Stimulated activated CD4-positive, alpha-beta T cell treated with anti-CD3 and anti-CD28 coated beads, TNF-alpha, amount 100 ng/mL, for 48 hours (primary cell): ENCODE data around the gene KCNG1.
"Not testable (repeated sequence)": the region's sequence is repeated elsewhere in the genome, so short reads cannot be mapped to it uniquely, and the experiment has no call there.

Experiments used
- DNase-seq, 3 donors: peaks; one replicate each; pipeline ENCODE4 v3.0.0-alpha.2; 2020; ENCODE audit warnings: low read depth in 3 of 3

KCNG1 gene

DNA sequence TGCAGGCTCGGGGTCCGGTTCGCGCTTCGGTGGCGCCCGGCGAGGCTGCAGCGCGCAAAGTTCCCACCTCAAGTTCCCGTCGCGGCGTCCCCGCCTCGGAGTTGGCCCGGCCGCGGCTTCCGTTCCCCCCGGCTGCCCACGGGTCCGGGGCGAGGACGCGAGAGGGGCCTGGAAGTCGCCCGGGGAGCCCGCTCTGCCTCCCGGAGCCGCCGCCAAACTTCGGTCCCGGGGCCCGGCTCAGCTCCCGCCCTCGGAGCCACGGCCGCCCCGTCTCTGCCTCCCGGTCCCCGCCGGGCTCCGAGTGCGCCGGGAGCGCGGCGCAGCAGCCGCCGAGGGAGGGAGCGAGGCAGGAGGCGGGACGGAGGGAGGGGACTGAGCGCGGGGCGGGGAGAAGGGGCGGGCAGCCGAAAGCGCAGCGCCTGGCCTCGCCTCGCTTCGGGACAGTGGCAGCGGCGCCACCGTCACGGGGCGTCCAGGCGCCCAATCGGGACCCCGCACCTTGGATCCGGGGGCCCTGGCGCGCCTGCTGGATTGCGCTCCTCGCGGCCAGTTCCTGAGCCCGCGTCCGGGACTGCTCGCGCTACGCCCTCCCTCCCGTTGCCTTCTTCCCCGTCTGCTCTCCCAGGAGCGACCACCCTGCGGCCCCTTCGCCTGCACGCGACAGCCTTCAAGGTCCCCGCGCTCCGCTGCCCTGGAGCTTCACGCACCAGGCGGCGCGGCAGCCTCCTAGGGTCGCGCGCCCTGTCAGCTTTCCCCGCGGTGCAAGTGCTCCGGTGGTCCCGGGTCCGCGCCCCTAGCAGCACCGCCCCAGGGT, at the start of gene KCNG1:
Gene KCNG1 (minus strand): TSS at position 305 of the 814 bp plus-strand sequence. CDS start 12,769 bp downstream, outside the sequence.
- peak; percentile 33 to 75 (median 51) for DNase-seq

DNA sequence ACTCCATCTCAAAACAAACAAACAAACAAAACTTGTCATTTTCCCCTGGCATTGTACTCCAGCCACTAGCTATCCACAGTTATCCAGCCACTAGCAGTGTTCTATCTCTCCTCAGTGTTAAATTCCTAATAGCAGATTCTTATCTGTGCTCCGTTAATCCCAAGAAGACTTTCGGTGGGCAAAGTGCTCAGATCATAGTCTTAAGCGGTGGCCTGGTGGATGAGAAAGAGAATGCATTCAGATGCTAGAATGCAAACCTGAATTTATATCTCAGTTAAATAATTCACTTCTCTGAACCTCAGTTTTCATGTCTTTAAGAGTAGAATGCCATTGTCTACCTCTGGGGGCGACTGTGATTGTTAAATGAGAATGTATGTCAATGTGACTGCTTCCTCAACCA, 47.7 kb upstream of the KCNG1 start:
- no peak for DNase-seq

- no peak for DNase-seq
Measured at GRCh38 chr20:51067792-51068191, 44.9 kb upstream of the KCNG1 start.

DNA sequence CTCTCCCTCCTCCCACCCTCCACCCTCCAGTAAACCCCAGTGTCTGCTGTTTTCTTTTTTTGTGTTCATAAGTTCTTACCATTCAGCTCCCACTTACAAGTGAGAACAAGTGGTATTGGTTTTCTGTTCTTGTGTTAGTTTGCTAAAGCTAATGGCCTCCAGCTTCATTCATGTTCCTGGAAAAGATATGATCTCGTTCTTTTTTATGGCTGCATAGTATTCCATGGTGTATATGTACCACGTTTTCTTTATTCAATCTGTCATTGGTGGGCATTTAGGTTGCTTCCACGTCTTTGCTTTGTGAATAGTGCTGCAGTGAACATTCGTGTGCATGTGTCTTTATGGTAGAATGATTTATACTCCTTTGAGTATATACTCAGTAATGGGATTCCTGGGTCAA, 42.7 kb upstream of the KCNG1 start:
- DNase-seq = no peak

DNA sequence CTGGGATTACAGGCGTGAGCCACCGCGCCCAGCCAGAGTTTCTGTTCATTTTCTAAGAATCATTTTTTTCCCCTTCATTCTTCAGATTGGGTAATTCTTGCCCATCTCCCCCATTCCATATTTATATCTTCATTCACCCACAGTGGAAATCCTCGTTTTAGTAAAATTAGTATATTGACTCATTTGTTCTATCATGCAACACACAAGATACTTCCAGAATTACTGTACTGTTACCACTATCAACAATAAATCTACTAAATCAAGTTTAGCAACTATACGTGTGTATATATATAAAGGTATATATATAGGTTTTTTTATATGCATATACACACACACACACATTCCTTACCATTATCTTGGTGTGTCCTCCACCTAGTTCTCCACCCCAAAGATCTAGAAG, 41.2 kb upstream of the KCNG1 start:
- DNase-seq = no peak

DNA sequence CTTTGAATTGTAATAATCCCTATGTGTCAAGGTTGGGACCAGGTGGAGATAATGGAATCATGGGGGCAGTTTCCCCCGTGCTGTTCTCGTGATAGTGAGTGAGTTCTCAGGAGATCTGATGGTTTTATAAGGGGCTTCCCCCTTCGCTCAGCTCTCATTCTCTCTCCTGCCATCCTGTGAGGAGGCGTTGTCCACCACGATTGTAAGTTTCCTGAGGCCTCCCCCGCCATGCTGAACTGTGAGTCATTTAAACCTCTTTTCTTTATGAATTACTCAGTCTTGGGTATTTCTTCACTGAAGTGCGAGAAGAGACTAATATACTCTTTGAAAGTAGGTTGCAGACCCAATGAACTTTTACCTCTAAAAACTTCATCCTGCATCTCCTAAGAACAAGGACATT, 39.2 kb upstream of the KCNG1 start:
- peak; percentile 26 to 76 (median 44) for DNase-seq

DNA sequence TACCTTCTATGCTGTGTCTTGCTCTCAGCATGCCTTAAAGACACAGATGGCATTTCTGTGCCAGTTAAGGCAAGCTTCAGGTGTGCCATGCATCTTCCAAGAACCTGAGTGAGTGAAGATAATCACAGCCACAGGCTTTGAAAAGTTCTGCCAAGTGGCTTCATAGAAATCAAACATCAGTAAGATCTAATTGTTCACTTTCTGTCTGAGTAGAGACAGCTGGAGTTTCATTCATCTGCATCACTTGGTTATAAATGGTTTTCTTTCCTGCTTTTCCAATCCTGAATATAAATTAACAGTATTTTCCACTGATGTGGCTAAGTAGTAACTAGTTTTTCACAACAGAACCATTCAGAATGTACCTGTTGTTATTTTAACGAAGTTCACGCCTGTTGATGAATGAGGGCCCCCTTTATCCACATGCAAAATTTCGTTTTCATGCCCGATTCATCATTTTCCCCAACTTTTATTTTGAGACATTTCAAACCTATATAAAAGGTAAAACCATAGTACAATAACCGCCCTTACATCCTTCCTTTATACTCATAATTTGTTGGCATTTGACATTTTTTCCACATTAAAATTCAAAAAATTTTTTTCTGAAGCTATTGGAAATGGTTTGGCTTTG, 38.6 kb upstream of the KCNG1 start:
- DNase-seq = no peak

DNA sequence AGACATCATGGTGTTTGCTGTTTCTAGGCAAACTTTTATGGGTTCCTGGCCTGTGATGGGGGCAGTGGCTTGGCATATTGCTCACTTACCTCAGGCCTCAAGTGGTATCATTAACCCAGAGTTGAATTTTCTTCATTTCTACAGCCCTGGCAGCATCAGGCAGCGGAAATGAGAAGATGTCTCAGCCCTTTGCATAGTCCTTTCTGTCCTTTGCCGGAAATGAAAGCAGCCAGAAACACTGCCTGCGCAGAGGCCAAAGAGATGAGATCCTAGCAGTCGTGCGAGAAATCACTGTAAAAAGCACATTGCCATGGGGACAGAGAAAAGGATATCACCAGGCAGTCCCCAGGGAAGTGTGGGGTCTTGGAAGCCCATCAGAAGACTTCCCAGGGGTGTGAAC, 37.4 kb upstream of the KCNG1 start:
- DNase-seq = no peak

- DNase-seq = no peak
Measured at GRCh38 chr20:51059862-51060261, 37.0 kb upstream of the KCNG1 start.

DNA sequence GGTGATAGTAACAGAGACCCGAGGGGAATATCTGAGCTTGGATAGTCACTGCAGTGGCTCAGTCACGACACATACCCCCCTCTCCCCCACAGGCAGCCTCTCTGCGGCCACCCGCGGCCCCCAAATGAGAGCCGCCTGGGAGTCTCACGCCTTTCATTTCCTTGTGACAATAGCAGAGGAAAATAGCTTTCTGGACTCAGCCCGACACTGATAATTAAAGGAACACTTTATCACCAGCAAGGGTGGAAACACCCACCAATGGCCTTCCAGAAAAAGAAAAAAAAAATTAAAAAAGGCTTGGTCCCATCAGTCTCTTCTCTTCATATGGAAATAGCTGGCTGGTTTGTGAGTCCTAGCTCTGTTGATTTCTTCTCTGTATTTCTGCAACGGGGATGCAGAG, 35.1 kb upstream of the KCNG1 start:
- no peak for DNase-seq

DNA sequence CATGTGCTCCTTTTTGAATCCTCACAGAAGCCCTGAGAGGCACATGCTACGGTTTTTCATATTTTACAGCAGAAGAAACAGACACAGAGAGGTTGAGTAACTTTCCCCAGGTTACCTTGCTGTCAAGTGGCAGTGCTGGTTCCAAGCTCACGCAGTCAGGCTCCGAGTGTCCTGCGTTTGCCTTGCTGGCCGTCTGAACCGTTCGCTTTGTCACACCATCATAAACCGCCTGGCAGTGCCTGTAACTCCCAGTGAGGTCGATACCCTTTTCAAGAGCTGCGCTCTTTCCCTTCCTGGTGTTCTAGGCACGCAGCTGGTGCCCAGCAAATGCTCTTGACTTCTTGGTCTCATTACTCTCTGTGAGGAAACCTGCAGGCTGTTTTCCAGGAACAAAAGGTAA, 31.3 kb upstream of the KCNG1 start:
- no peak for DNase-seq

DNA sequence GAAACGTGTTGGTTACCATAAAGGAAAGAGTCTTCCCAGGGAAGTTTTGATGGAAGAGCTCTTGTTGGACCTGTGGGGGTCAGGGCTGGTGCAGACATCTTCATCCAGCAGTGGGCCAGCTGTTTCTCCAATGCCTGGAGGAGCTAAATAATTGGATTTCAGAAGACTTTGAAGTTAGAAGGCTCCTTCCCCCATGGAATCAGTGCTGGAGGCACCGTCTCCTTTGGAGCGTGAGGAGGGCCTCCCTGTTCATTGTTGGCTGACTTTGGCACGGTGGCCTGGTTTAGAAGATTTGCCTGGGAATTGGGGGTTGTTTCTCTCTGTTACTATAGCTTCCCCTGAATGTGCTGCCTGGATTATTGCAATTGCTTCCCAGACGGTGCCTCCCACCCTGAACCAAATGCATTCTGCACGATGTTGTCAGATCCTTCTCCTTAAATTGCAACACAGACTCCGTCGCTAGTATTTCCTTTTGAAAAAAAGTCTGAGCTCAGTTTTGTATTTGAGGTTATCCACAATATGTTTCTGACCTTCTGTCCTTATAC, 27.7 kb upstream of the KCNG1 start:
- DNase-seq = no peak

DNA sequence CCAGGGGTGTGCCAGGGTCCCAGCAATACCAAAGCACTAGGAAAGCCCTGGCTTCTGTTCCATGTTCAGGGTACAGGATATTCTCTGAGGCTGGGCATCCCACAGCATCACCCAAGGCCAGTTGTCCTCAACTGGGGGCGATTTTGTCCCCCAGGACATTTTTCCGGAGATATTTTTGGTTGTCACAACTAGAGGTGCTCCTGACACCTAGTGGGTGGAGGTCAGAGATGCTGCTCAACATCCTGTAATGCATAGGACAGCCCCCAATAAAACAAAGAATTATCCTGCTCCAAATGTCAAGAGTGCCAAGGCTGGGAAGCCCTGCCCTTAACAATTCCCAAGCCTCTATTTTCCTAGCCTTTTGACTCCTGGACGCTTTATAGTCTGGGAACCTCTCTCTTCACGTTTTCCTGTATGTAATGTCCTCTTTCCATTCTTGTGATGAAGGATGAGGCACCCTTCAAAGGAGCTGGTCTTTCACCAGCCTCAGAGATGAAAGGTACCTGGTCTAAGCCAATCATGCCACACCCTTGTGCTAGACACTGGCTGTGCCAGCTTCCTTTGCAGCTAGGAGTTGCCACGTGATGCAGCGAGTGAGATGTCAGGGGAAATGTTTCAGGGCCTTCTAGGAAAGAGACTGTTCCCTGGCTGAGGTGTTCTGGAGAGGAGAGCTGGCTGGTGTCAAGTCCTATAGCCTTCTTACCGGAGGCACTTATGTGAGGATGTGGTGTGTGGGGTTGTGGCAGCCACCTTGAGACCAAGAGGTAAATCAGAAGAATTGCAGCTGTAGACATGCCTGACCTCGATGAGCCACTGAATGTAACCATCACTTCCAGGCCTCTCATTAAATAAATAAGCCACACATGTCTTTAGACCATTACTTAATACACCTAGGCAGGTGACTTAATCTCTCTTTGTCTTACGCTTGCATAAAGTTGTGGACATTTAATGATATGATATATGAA, 23.4 kb upstream of the KCNG1 start:
- DNase-seq = no peak

DNA sequence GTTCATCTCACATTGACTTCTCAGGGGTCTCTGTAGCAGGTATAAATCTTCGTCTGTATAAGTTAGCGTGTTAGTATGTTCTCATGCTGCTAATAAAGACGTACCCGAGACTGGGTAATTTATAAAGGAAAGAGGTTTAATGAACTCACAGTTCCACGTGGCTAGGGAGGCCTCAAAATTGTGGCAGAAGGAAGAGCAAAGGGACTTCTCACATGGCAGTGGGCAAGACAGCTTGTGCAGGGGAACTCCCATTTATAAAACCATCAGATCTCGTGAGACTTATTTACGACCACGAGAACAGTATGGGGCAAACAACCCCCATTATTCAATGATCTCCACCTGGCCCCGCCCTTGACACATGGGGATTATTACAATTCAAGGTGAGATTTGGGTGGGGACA, 22.6 kb upstream of the KCNG1 start:
- DNase-seq = not testable (repeated sequence)

DNA sequence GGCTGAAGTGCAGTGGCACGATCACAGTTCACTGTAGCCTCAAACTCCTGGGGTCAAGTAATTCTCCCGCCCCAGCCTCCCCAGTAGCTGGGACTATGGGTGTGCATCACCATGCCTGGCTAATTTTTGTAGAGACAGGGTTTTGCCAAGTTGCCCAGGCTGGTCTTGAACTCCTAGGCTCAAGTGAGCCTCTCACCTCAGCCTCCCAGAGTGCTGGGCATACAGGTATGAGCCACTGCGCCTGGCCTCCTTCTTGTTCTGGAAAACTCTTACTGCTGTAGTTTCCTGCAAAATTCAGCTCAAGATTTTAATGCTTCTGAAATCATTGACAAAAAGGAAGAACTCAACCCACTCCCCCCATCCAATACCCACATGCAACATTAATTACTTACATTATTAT, 21.9 kb upstream of the KCNG1 start:
- no peak for DNase-seq

GRCh38 chr20:51043811-51044210, 20.9 kb upstream of the KCNG1 start:
- no peak for DNase-seq

DNA sequence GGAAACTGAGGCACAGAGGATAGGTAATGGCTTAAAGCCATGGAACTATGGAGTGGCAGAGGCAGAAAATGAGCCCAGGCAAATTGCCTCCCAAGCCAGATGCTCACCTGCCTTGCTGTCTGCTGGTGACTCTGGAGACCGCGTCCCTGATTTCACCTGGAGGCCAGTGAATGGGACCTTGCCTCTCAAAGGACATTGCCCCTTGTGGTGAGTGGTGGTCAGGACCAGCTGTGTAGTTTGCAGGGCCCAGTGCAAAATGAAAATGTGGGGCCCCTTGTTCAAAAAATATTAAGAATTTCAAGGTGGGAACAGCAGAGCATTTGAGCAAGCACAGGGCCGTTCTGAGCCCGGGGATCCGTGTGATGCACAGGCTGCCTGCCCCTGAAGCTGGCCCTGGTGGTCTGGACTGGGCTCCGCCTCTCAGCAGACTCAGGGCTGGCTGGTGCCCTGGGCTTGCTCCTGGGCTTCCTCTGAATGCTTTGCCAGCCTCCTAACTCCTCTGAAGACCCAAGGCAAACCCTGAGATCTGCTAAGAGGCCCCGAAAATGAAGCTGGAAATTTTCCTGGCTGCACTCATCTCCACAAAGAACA, 19.8 kb upstream of the KCNG1 start:
- DNase-seq = no peak

GRCh38 chr20:51042064-51042463, 19.2 kb upstream of the KCNG1 start:
- no peak for DNase-seq

- DNase-seq = no peak
Measured at GRCh38 chr20:51037532-51038115, 14.7 kb upstream of the KCNG1 start.

- no peak for DNase-seq
Measured at GRCh38 chr20:51036827-51037531, 14.1 kb upstream of the KCNG1 start.

DNA sequence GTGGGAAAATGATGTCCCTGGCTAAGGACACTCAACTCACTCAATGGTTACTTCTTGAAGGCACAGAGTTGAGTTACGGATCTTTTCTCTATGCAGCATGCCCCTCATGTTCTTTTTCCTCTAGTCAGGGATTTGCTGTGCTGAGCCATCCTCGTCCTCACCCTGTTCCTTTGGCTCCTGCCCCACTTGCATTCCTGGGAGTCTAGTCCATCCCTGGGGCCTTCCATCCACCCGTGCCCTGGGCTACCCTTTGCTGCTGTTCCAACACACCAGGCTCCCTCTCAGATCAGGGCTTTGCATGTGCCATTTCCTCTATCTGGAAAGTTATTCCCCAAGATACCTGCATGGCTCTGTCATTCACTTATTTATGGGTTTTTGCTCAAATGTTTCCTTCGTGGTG, 13.3 kb upstream of the KCNG1 start:
- no peak for DNase-seq
